Measurements from ENCODE around the gene ERGIC1. TPM values are rescaled to one million over a fixed set of nuclear protein-coding genes. Genes with fewer than 3 reads are reported as not detected.

The ERGIC1 gene
- polyA plus RNA-seq, 3 donors, result 106 to 124 (median 112) TPM

- DNase-seq (ENCODE audit: extremely low read depth in 1 of 11, low read depth in 9 of 11, low spot score in 4 of 11), result no peak
These were observed 139.9 kb downstream of the ERGIC1 start for GRCh38 chr5:172973931-172974330.

GRCh38 chr5:172975289-172975688, 141.2 kb downstream of the ERGIC1 start:
- DNase-seq (ENCODE audit: extremely low read depth in 1 of 11, low read depth in 9 of 11, low spot score in 4 of 11), result no peak

- no peak for DNase-seq (ENCODE audit: extremely low read depth in 1 of 11, low read depth in 9 of 11, low spot score in 4 of 11)
These were observed 145.7 kb downstream of the ERGIC1 start for GRCh38 chr5:172979778-172980177.

- no peak for DNase-seq (ENCODE audit: extremely low read depth in 1 of 11, low read depth in 9 of 11, low spot score in 4 of 11)
These were observed 147.9 kb downstream of the ERGIC1 start for GRCh38 chr5:172981931-172982330.

- peak in 10 of 11 donors; percentile 73 to 92 (median 90) for DNase-seq (ENCODE audit: extremely low read depth in 1 of 11, low read depth in 9 of 11, low spot score in 4 of 11)
These were observed 149.6 kb downstream of the ERGIC1 start, which contains the start of gene ATP6V0E1 for GRCh38 chr5:172983542-172984243. TSS of gene ATP6V0E1 (plus strand) at chr5:172983771. CDS start at chr5:172983861, 90 bp downstream.

- peak in 9 of 11 donors; percentile 48 to 72 (median 66) for DNase-seq (ENCODE audit: extremely low read depth in 1 of 11, low read depth in 9 of 11, low spot score in 4 of 11)
These were observed 150.3 kb downstream of the ERGIC1 start for GRCh38 chr5:172984244-172984953.

- DNase-seq (ENCODE audit: extremely low read depth in 1 of 11, low read depth in 9 of 11, low spot score in 4 of 11), result no peak
These were observed 151.5 kb downstream of the ERGIC1 start for GRCh38 chr5:172985596-172985995.

- DNase-seq (ENCODE audit: extremely low read depth in 1 of 11, low read depth in 9 of 11, low spot score in 4 of 11), result no peak
These were observed 154.2 kb downstream of the ERGIC1 start for GRCh38 chr5:172988276-172988675.

GRCh38 chr5:172990776-172991175, 156.7 kb downstream of the ERGIC1 start:
- no peak for DNase-seq (ENCODE audit: extremely low read depth in 1 of 11, low read depth in 9 of 11, low spot score in 4 of 11)

GRCh38 chr5:172994405-172994804, 160.4 kb downstream of the ERGIC1 start:
- no peak for DNase-seq (ENCODE audit: extremely low read depth in 1 of 11, low read depth in 9 of 11, low spot score in 4 of 11)

- no peak for DNase-seq (ENCODE audit: extremely low read depth in 1 of 11, low read depth in 9 of 11, low spot score in 4 of 11)
These were observed 165.4 kb downstream of the ERGIC1 start for GRCh38 chr5:172999372-172999973.

GRCh38 chr5:172999974-173000373, 165.9 kb downstream of the ERGIC1 start:
- no peak for DNase-seq (ENCODE audit: extremely low read depth in 1 of 11, low read depth in 9 of 11, low spot score in 4 of 11)

- DNase-seq (ENCODE audit: extremely low read depth in 1 of 11, low read depth in 9 of 11, low spot score in 4 of 11), result no peak
These were observed 167.3 kb downstream of the ERGIC1 start for GRCh38 chr5:173001229-173001841.

Other genes with a start within 250 kb of the ERGIC1 start
- gene NEURL1B, start 193.0 kb upstream of the ERGIC1 start, polyA plus RNA-seq (ENCODE audit: insufficient read length in 3 of 3), result 10 to 100 TPM; 14.7 to 17.4 (median 14.8) TPM
- gene DUSP1, start 63.1 kb upstream of the ERGIC1 start, polyA plus RNA-seq (ENCODE audit: insufficient read length in 3 of 3), result 100 to 1,000 TPM in 1 of 3 donors, 10 to 100 TPM in 2; 53.9 to 115 (median 86.6) TPM
- gene RPL26L1, start 125.2 kb downstream of the ERGIC1 start, polyA plus RNA-seq (ENCODE audit: insufficient read length in 3 of 3), result 10 to 100 TPM; 48.0 to 66.6 (median 62.8) TPM
- 100 to 1,000 TPM; 200 to 235 (median 201) TPM for gene ATP6V0E1, start 149.5 kb downstream of the ERGIC1 start, polyA plus RNA-seq (ENCODE audit: insufficient read length in 3 of 3)
- 10 to 100 TPM; 16.7 to 26.6 (median 20.6) TPM for gene CREBRF, start 222.1 kb downstream of the ERGIC1 start, polyA plus RNA-seq (ENCODE audit: insufficient read length in 3 of 3)

All from renal cortex interstitium (tissue), 11 donors.